ENCODE results near the gene SMYD3.
"Not testable (repeated sequence)": the region's sequence is repeated elsewhere in the genome, so short reads cannot be mapped to it uniquely, and the experiment has no call there.

SMYD3 gene

DNA sequence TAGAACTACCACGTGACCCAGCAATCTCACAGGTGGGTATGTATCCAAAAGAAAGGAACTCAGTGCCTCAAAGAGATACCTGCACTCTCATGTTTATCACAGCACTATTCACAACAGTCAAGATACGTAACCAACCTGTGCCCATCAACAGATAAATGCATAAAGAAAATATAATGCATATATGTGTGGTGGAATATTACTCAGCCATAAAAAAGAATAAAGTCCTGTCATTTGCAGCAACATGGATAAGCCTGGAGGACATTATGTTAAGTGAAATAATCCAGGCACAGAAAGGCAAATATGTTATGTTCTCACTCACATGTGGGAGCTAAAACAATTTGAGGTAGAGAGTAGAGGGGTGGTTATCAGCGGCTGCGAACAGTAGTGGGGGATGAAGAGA, 413.8 kb downstream of the SMYD3 start:
- Mint-ChIP-seq H3K27me3 (no peaks in the 10 kb centered on the region), H3K36me3 (ENCODE audit: low read depth) (no peaks in the 10 kb centered on the region), H3K9me3 (peaks cover 3% of the 10 kb centered on the region), H3K4me1 (ENCODE audit: low read depth) (peaks cover 8% of the 10 kb centered on the region), H3K4me3 (no peak overlapping the region), H3K27ac (no peak overlapping the region)
- intact Hi-C loops (cut with micrococcal nuclease), result no loop called here

DNA sequence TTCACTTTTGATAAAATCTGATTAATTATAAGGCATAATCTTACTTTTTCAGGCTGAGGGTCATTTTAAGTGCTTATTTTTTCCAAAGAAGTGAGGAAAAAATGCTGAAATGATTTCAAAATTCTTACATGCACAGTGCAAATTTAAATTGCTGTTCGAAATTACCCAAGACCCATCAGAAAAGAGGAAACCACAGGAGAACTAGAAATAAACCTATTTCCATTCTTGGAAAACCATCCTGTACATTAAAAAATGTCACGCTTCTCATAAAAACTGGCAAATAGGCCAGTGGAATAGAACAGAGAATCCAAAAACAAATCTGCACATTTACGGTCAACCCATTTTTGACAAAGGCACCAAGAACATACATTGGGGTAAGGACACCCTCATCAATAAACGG, 414.9 kb downstream of the SMYD3 start:
- Mint-ChIP-seq H3K27ac (no peak overlapping the region), H3K4me1 (ENCODE audit: low read depth) (peaks cover 8% of the 10 kb centered on the region), H3K36me3 (ENCODE audit: low read depth) (no peaks in the 10 kb centered on the region), H3K9me3 (peaks cover 9% of the 10 kb centered on the region), H3K27me3 (no peaks in the 10 kb centered on the region), H3K4me3 (no peak overlapping the region)
- intact Hi-C loops (cut with micrococcal nuclease), result no loop called here

DNA sequence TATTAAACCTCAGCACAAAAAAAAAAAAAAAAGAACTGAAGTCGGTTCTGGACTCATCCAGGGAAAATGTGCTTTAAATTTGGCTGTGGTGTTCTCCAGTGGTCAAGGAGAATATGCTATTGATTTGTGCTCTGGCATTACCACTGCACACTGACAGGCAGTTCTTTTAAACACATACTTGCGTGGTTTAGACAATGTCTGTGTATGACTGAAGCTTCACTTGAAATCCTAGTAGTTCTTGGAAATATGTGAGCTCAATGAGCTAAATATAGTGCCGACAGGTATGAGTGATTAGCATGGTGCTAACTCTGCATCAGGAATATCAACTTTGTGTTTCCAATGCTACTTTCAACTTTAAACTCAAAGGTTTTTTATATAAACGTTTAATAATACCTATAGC, 415.6 kb downstream of the SMYD3 start:
- Mint-ChIP-seq H3K4me1 (ENCODE audit: low read depth) (peaks cover 8% of the 10 kb centered on the region), H3K27ac (no peak overlapping the region), H3K36me3 (ENCODE audit: low read depth) (no peaks in the 10 kb centered on the region), H3K27me3 (no peaks in the 10 kb centered on the region), H3K9me3 (peaks cover 9% of the 10 kb centered on the region), H3K4me3 (no peak overlapping the region)
- intact Hi-C loops (cut with micrococcal nuclease), result no loop called here

DNA sequence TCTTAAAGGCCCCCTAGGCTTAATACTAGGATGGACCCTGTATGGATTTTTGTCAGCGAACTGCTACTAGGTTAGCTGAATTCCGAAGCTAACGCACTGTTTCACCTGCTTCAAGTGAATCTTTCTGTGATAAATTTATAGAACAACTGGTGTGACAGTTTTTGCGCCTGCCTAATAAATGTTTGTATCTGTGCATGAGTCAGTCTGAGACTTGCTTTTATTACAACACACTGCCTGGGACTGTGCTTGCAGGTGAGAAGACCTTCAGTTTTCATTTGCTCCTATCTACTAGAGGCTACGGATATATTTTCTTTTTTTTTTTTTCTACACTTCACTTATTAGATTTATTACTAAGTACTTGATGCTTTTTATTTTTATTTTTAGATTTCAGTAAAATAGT, 420.9 kb downstream of the SMYD3 start:
- no peaks in the 10 kb centered on the region for H3K4me1 Mint-ChIP-seq (ENCODE audit: low read depth)
- H3K27ac Mint-ChIP-seq, result no peak overlapping the region
- peaks cover 30% of the 10 kb centered on the region for H3K9me3 Mint-ChIP-seq
- no peaks in the 10 kb centered on the region for H3K27me3 Mint-ChIP-seq
- H3K36me3 Mint-ChIP-seq (ENCODE audit: low read depth), result peaks cover 6% of the 10 kb centered on the region
- no peak overlapping the region for H3K4me3 Mint-ChIP-seq
- intact Hi-C loops (cut with micrococcal nuclease), result no loop called here

DNA sequence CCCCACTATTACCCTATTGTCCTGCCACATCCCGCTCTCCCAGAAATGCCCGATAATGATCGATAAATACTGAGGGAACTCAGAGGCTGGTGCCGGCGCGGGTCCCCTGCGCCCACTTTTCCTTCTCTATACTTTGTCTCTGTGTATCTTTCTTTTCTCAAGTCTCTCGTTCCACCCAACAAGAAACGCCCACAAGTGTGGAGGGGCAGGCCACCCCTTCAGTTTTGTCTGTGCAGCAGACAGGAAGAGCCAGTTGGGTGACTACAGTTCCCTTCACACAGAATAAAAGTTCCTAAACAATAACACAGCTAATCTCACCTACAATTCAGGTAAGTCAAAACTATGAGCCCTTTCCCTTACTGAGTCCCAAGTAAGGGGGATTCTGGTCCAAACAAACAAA, 423.7 kb downstream of the SMYD3 start:
- H3K27ac Mint-ChIP-seq, result no peak overlapping the region
- peaks cover 4% of the 10 kb centered on the region for H3K4me1 Mint-ChIP-seq (ENCODE audit: low read depth)

DNA sequence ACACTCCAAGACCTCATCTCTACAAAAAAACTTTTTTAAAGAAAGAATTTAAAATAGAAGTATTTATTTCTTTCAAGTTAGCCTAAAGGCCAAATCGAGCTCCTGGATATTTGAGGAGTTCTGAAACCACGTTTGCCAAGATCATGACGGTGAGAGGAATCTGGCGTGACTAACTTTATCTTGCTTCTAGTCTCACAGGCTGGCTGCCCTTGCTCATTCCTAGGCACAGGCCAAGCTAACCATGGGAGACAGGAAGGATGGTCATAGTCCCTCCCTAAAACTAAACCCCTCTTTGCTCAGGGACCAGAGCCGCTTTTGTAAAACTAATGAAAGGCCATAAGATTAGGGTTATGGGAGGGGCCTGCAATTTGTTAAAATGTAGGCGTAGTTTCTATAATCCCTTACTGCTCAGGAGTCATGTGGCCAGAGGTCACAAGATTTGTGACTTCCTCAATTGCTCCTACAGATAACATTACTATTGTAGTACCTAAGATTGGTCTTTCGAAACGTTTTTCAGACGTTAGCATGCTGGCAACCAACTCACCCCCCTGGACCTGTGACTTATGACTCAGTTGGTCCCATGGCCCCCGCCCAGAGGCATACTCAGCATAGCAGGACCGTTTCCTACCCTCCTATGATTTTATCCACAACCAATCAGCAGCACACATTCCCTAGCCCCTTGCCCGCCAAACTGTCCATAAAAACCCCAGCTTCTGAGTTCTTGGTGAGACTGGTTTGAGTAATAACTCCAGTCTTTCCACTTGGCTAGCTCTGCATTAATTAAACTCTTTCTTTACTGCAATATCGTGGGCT, 425.0 kb downstream of the SMYD3 start:
- Mint-ChIP-seq H3K4me3 (no peak overlapping the region), H3K27me3 (no peaks in the 10 kb centered on the region), H3K36me3 (ENCODE audit: low read depth) (peaks cover 6% of the 10 kb centered on the region), H3K9me3 (peaks cover 21% of the 10 kb centered on the region), H3K27ac (no peak overlapping the region), H3K4me1 (ENCODE audit: low read depth) (peaks cover 6% of the 10 kb centered on the region)
- intact Hi-C loops (cut with micrococcal nuclease), result no loop called here

More for the DNA sequence above, 423.7 kb downstream of the SMYD3 start:
- peaks cover 6% of the 10 kb centered on the region for H3K36me3 Mint-ChIP-seq (ENCODE audit: low read depth)
- intact Hi-C loops (cut with micrococcal nuclease), result no loop called here
- H3K27me3 Mint-ChIP-seq, result no peaks in the 10 kb centered on the region
- peaks cover 28% of the 10 kb centered on the region for H3K9me3 Mint-ChIP-seq
- H3K4me3 Mint-ChIP-seq, result no peak overlapping the region

DNA sequence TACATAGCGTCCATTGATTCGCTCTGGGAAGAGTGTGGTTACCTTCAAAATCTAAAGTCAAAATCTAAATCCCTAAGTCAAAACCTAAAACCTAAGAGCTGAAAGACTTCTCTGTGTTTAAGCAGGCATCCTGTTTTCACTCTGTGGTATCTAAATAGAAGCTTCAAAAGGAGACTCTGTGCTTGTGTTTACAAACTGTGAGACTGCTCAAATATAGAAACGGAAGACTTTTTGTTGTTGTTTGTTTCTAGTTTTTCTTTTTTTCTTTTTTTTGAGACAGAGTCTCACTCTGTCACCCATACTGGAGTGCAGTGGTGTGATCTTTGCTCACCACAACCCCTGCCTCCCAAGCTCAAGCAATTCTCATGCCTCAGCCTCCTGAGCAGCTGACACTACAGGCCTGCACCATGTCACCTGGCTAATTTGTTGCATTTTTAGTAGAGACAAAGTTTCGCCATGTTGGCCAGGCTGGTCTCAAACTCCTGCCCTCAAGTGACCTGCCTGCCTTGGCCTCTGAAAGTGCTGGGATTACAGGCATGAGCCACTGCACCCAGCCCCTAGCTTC, 425.9 kb downstream of the SMYD3 start:
- Mint-ChIP-seq H3K4me1 (ENCODE audit: low read depth) (peaks cover 6% of the 10 kb centered on the region), H3K27ac (no peak overlapping the region), H3K27me3 (no peaks in the 10 kb centered on the region), H3K9me3 (peaks cover 21% of the 10 kb centered on the region), H3K36me3 (ENCODE audit: low read depth) (peaks cover 6% of the 10 kb centered on the region), H3K4me3 (no peak overlapping the region)
- intact Hi-C loops (cut with micrococcal nuclease), result no loop called here

DNA sequence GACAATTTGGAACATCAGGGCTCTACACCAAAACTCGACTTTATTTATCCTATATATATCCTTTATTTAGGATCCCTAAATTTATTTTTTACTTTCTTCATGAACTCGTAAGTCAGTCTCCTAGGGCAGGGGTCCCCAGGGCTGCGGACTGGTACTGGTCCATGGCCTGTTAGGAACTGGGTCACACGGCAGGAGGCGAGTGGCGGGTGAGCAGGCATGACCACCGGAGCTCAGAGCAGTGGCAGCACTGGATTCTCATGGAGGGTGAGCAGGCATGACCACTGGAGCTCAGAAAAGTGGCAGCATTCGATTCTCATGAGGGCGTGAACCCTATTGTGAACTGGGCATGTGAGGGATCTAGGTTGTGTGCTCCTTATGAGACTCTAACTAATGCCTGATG, 427.0 kb downstream of the SMYD3 start:
- no peak overlapping the region for H3K4me3 Mint-ChIP-seq
- H3K27me3 Mint-ChIP-seq, result no peaks in the 10 kb centered on the region
- peaks cover 6% of the 10 kb centered on the region for H3K4me1 Mint-ChIP-seq (ENCODE audit: low read depth)
- peaks cover 6% of the 10 kb centered on the region for H3K36me3 Mint-ChIP-seq (ENCODE audit: low read depth)
- H3K9me3 Mint-ChIP-seq, result peaks cover 21% of the 10 kb centered on the region
- no peak overlapping the region for H3K27ac Mint-ChIP-seq
- intact Hi-C loops (cut with micrococcal nuclease), result no loop called here

DNA sequence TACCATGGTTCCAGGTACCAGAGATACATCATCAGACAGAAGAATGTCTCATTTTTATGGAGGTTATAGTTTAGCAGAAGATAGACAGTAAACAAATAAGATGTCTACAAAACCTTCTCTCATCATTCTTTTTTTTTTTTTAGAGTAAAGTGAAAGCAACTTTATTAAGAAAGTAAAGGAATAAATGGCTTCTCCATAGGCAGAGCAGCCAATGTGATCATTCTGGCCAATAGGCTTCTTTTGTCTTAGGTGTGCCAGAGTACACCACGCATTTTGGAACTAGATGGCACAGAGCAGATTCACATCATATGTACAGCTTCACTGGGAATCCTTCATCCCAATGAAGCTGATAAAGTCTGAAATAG, 428.2 kb downstream of the SMYD3 start:
- H3K27me3 Mint-ChIP-seq, result no peaks in the 10 kb centered on the region
- peaks cover 21% of the 10 kb centered on the region for H3K9me3 Mint-ChIP-seq
- no peak overlapping the region for H3K4me3 Mint-ChIP-seq
- H3K27ac Mint-ChIP-seq, result no peak overlapping the region
- intact Hi-C loops (cut with micrococcal nuclease), result no loop called here
- H3K4me1 Mint-ChIP-seq (ENCODE audit: low read depth), result peaks cover 6% of the 10 kb centered on the region
- peaks cover 6% of the 10 kb centered on the region for H3K36me3 Mint-ChIP-seq (ENCODE audit: low read depth)

DNA sequence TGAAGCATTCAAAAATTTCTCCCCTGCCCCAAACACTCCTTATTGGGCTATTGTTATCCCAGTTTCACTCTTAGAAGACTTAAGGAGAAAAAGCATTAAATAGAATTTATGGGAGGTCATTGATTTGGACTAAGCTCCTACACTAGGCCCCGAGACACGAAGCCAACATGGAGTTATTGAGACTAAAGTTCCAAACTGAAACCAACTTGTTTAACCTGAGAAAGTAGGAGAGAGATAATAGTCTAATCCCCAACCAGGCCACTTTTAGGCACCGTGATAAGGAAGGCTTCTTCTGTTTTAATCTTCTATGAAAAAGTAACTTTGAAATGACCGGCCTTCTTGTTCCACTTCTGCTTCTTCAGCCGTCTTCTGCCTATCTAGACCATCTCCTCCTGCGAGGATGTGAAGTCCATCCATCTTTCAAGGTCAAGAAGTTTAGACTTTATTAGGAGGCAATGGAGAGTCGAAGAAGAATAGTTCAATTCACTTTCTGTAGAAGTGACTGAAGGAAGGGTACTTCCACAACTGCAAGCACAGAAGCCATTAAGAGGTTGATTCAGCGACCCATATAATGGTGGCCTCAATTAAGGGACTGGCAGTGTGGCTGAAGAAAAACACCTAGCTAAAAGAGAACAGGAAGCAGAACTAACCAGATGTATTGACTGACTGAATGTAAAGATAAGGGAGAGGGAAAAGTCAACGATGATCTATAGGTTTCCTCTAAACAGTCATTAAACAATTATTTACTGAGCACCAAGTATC, 428.8 kb downstream of the SMYD3 start:
- intact Hi-C loops (cut with micrococcal nuclease), result no loop called here
- H3K27me3 Mint-ChIP-seq, result no peaks in the 10 kb centered on the region
- peaks cover 15% of the 10 kb centered on the region for H3K9me3 Mint-ChIP-seq
- H3K4me1 Mint-ChIP-seq (ENCODE audit: low read depth), result peaks cover 6% of the 10 kb centered on the region
- H3K36me3 Mint-ChIP-seq (ENCODE audit: low read depth), result peaks cover 3% of the 10 kb centered on the region
- H3K4me3 Mint-ChIP-seq, result no peak overlapping the region
- H3K27ac Mint-ChIP-seq, result no peak overlapping the region

DNA sequence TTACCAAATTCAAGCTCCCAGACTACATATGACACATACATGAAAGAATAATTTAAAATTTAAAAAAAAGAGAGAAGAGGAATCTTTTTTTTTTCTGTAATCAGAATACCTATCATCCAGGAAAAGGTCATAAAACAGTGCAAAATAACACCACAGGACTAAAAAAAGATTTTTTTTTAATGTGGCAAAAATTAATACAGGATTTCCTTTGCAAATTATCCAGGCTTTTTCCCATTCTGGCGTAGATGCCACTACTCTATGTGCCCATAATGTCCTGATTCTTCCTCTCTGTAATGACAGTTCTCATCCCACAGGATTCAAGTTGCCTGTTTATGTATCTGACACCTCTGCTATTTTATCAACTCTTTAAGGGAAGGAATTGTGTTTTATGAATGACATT, 429.6 kb downstream of the SMYD3 start:
- intact Hi-C loops (cut with micrococcal nuclease), result no loop called here
- Mint-ChIP-seq H3K36me3 (ENCODE audit: low read depth) (no peaks in the 10 kb centered on the region), H3K4me1 (ENCODE audit: low read depth) (peaks cover 6% of the 10 kb centered on the region), H3K9me3 (peaks cover 7% of the 10 kb centered on the region), H3K4me3 (no peak overlapping the region), H3K27ac (no peak overlapping the region), H3K27me3 (no peaks in the 10 kb centered on the region)

DNA sequence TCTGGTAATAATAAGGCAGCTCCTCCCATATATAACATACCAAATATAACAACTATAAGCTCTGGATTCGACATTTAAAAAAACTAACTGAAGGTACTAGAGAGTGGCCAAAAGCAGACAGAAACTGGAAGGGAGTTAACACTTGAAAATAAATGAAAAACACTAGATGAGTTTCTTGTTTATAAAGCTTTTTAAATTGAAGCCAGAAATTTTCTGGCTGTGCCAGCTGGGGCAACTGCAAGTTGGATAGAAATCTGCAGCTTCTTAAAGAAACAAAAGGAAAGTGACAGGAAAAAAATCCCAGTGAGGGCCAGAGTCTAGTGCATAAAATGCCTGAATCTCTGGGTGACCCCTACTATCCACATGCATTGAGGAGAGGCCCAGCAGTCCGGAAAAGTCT, 432.7 kb downstream of the SMYD3 start:
- H3K27ac Mint-ChIP-seq, result no peak overlapping the region
- peaks cover 6% of the 10 kb centered on the region for H3K4me1 Mint-ChIP-seq (ENCODE audit: low read depth)
- no peaks in the 10 kb centered on the region for H3K36me3 Mint-ChIP-seq (ENCODE audit: low read depth)
- no peak overlapping the region for H3K4me3 Mint-ChIP-seq
- intact Hi-C loops (cut with micrococcal nuclease), result no loop called here
- H3K27me3 Mint-ChIP-seq, result no peaks in the 10 kb centered on the region
- H3K9me3 Mint-ChIP-seq, result no peaks in the 10 kb centered on the region

DNA sequence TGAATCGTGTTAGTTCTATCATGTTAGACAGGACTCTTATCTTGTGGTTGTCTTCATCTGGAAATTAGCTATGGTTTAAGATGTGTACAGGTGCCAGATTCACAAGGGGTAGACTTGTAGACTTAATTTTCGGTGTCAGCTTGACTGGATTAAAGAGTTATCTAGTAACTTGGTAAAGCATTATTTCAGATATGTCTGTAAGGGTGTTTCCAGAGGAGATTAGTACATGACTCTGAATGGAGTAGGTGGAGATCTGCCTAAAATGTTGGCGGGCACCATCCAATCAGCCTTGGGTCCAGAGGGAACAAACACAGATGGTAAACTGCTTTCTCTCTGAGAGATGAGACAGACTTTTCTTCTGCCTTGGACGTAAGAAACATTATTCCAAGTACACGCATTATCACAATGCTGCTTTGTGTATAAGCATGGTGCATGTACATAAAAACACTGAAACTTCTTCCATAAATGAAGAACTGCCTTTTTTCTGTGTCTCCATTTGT, 434.6 kb downstream of the SMYD3 start:
- H3K4me1 Mint-ChIP-seq (ENCODE audit: low read depth), result peaks cover 10% of the 10 kb centered on the region
- intact Hi-C loops (cut with micrococcal nuclease), result no loop called here
- no peaks in the 10 kb centered on the region for H3K27me3 Mint-ChIP-seq
- H3K4me3 Mint-ChIP-seq, result no peak overlapping the region
- no peaks in the 10 kb centered on the region for H3K9me3 Mint-ChIP-seq
- no peaks in the 10 kb centered on the region for H3K36me3 Mint-ChIP-seq (ENCODE audit: low read depth)
- H3K27ac Mint-ChIP-seq, result no peak overlapping the region

DNA sequence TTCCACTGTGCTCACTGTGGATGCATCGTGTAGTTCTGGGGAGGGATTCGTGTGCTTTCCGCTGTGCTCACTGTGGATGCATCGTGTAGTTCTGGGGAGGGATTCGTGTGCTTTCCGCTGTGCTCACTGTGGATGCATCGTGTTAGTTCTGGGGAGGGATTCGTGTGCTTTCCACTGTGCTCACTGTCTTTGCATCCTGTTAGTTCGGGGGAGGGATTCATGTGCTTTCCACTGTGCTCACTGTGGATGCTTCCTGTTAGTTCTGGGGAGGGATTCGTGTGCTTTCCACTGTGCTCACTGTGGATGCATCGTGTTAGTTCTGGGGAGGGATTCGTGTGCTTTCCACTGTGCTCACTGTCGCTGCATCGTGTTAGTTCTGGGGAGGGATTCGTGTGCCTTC, 435.1 kb downstream of the SMYD3 start:
- H3K27ac Mint-ChIP-seq; H3K36me3 Mint-ChIP-seq (ENCODE audit: low read depth); H3K27me3 Mint-ChIP-seq; intact Hi-C loops (cut with micrococcal nuclease); H3K4me3 Mint-ChIP-seq; H3K9me3 Mint-ChIP-seq: not testable (repeated sequence)
- H3K4me1 Mint-ChIP-seq (ENCODE audit: low read depth), result peaks cover 13% of the 10 kb centered on the region

All from dendritic cell treated with granulocyte-macrophage colony-stimulating factor and Interleukin-4, amounts not matched to agents 40 ng/mL and 50 ng/mL, for 4 days (primary cell).